HepG2 (cell line): ENCODE data around the gene RPUSD4. TPM values are rescaled to one million over a fixed set of nuclear protein-coding genes. Genes with fewer than 3 reads are reported as not detected.
A peak's percentile ranks its signal among the peaks of the same experiment; 100 is the strongest.

Experiments
- ATAC-seq: fragments of 200-7000 bp; cut with Tn5 transposase; 3 replicates; pipeline ENCODE4 v1.9.1; 2020; ENCODE audit warnings: mild to moderate bottlenecking, moderate library complexity
- BruUV-seq: library from RNA; stranded (reverse); fragments of 400-500 nt; replicated peaks from 2 replicates; lab custom pipeline; 2021; lab: Mats Ljungman, UMichigan
- CTCF ChIA-PET: fragments of 300-600 bp; formaldehyde crosslinking; extraction: SDS; loops from one replicate; lab custom pipeline; 2021; ENCODE audit warnings: low total read pairs, inconsistent platforms, low intra/inter-chr PET ratio; lab: Yijun Ruan, JAX
- POLR2A ChIA-PET: fragments of 350-600 bp; sonication (Branson Sonifier 250); formaldehyde crosslinking; loops from one replicate; lab custom pipeline; 2020; ENCODE audit warnings: antibody characterized with exemption, inconsistent platforms; lab: Yijun Ruan, JAX
- DNase-seq: peaks from one replicate; pipeline ENCODE4 v3.0.0-alpha.2; 2015; ENCODE audit warnings: low spot score
- FAIRE-seq: peaks from 3 replicates; lab custom pipeline; 2011; peaks lifted over from hg19 to GRCh38; lab: Jason Lieb, UNC
- H2AFZ ChIP-seq: one replicate; pipeline ENCODE4 v1.6.1; 2011; ENCODE audit warnings: low read length, inconsistent platforms
- H3K27ac ChIP-seq: fragments of 300-600 bp; 3 replicates; pipeline ENCODE4 v1.8.0; 2011; ENCODE audit warnings: mixed run types, mild to moderate bottlenecking, mixed read lengths, low read length, inconsistent platforms; ENCODE audit not compliant: insufficient read depth; ENCODE audit errors: extremely low read length
- H3K27me3 ChIP-seq, 2 experiments: fragments of 200-600 bp in 1 of 2; 2 replicates in 1 of 2; 3 replicates in 1 of 2; pipeline versions ENCODE4 v1.6.0 to v1.8.0; 2011; ENCODE audit warnings: low read length in 2 of 2, mild to moderate bottlenecking in 2 of 2, moderate library complexity in 2 of 2, inconsistent platforms in 1 of 2; ENCODE audit not compliant: insufficient read depth in 2 of 2, control insufficient read depth in 1 of 2
- H3K36me3 ChIP-seq, 2 experiments: fragments of 200-600 bp in 1 of 2; replicated peaks in 1 of 2; 2 replicates in 1 of 2; 3 replicates in 1 of 2; pipeline versions ENCODE4 v1.5.1 to v1.8.0; 2011; ENCODE audit warnings: low read length in 2 of 2, inconsistent platforms in 1 of 2; ENCODE audit not compliant: insufficient read depth in 2 of 2, control insufficient read depth in 1 of 2
- H3K4me1 ChIP-seq: 2 replicates; pipeline ENCODE4 v1.5.1; 2012; ENCODE audit warnings: low read length, inconsistent platforms; ENCODE audit not compliant: insufficient read depth
- H3K4me2 ChIP-seq: 2 replicates; pipeline ENCODE4 v1.6.0; 2011; ENCODE audit warnings: low read depth, low read length, inconsistent platforms
- H3K4me3 ChIP-seq, 3 experiments: fragments of 200-600 bp in 1 of 3; sonication (generic), shearing (Covaris generic) in 1 of 3; replicated peaks in 1 of 3; 2 replicates each; pipeline ENCODE4 v1.5.1; 2011 to 2016; ENCODE audit warnings: low read length in 3 of 3, inconsistent platforms in 2 of 3, low read depth in 2 of 3, mild to moderate bottlenecking in 2 of 3, control low read depth in 1 of 3, mixed read lengths in 1 of 3; ENCODE audit not compliant: insufficient read depth in 1 of 3
- H3K79me2 ChIP-seq: one replicate; pipeline ENCODE4 v1.6.1; 2011; ENCODE audit warnings: low read length, inconsistent platforms; ENCODE audit not compliant: insufficient read depth
- H3K9ac ChIP-seq: 2 replicates; pipeline ENCODE4 v1.6.0; 2011; ENCODE audit warnings: mild to moderate bottlenecking, low read depth, low read length, inconsistent platforms; ENCODE audit not compliant: insufficient read depth
- H3K9me3 ChIP-seq: 2 replicates; pipeline ENCODE4 v1.5.1; 2012; ENCODE audit warnings: mild to moderate bottlenecking, low read length
- H4K20me1 ChIP-seq: 2 replicates; pipeline ENCODE4 v1.6.0; 2011; ENCODE audit warnings: inconsistent platforms, mild to moderate bottlenecking, low read length, moderate library complexity; ENCODE audit not compliant: insufficient read depth
- ARID3A ChIP-seq: IDR thresholded peaks from 2 replicates; pipeline ENCODE4 v1.6.1; 2012; ENCODE audit warnings: low read depth, low read length, improper control_type of control experiment
- CTCF ChIP-seq: sonication (generic); formaldehyde crosslinking; IDR thresholded peaks from 2 replicates; pipeline ENCODE4 v1.5.0; 2020; ENCODE audit warnings: mild to moderate bottlenecking, missing genetic modification reagents, moderate library complexity
- ELK4 ChIP-seq: sonication (generic); formaldehyde crosslinking; IDR thresholded peaks from 2 replicates; pipeline ENCODE4 v1.9.0; 2021; ENCODE audit warnings: missing genetic modification reagents, borderline replicate concordance
- FOXK2 ChIP-seq: fragments of 450-650 bp; IDR thresholded peaks from 2 replicates; pipeline ENCODE4 v1.6.1; 2016
- GMEB1 ChIP-seq: sonication (generic); formaldehyde crosslinking; IDR thresholded peaks from 2 replicates; pipeline ENCODE4 v1.5.1; 2020; ENCODE audit warnings: missing genetic modification reagents, mild to moderate bottlenecking, borderline replicate concordance
- HBP1 ChIP-seq: IDR thresholded peaks from 2 replicates; pipeline ENCODE4 v1.6.1; 2016; ENCODE audit warnings: low read depth, control low read depth
- HMGA1 ChIP-seq: sonication (generic); formaldehyde crosslinking; conservative IDR thresholded peaks from 2 replicates; pipeline ENCODE4 v1.4.0; 2020; ENCODE audit warnings: missing genetic modification reagents
- KDM5A ChIP-seq: fragments of 200-600 bp; sonication (generic); IDR thresholded peaks from 2 replicates; pipeline ENCODE4 v1.7.0; 2018; ENCODE audit warnings: antibody characterized with exemption, mild to moderate bottlenecking, low read length, borderline replicate concordance
- NAIF1 ChIP-seq: sonication (generic); formaldehyde crosslinking; IDR thresholded peaks from 2 replicates; pipeline ENCODE4 v1.5.0; 2020; ENCODE audit warnings: mild to moderate bottlenecking, missing genetic modification reagents, borderline replicate concordance
- RAD21 ChIP-seq: fragments of 450-650 bp; formaldehyde crosslinking; IDR thresholded peaks from 2 replicates; pipeline ENCODE4 v1.5.0; 2020; ENCODE audit warnings: mild to moderate bottlenecking
- SIX4 ChIP-seq: sonication (generic); formaldehyde crosslinking; IDR thresholded peaks from 2 replicates; pipeline ENCODE4 v1.4.0; 2020; ENCODE audit warnings: missing genetic modification reagents
- SMC3 ChIP-seq: IDR thresholded peaks from 2 replicates; pipeline ENCODE4 v1.6.1; 2011; ENCODE audit warnings: low read length, improper control_type of control experiment
- SNAPC5 ChIP-seq: sonication (generic); formaldehyde crosslinking; IDR thresholded peaks from 2 replicates; pipeline ENCODE4 v1.8.1; 2023; ENCODE audit warnings: mild to moderate bottlenecking, missing genetic modification reagents, borderline replicate concordance
- SNRNP70 ChIP-seq: fragments of 200-400 bp; formaldehyde crosslinking; IDR thresholded peaks from 2 replicates; pipeline ENCODE4 v1.6.1; 2017; ENCODE audit warnings: mild to moderate bottlenecking, low read depth, low read length, moderate library complexity
- STAG1 ChIP-seq: sonication (generic); formaldehyde crosslinking; IDR thresholded peaks from 2 replicates; pipeline ENCODE4 v1.4.0; 2020; ENCODE audit warnings: missing genetic modification reagents
- ZKSCAN5 ChIP-seq: sonication (generic); formaldehyde crosslinking; IDR thresholded peaks from 2 replicates; pipeline ENCODE4 v1.5.1; 2020; ENCODE audit warnings: mild to moderate bottlenecking, missing genetic modification reagents
- ZNF607 ChIP-seq: sonication (generic); formaldehyde crosslinking; IDR thresholded peaks from 2 replicates; pipeline ENCODE4 v1.5.1; 2020; ENCODE audit warnings: missing genetic modification reagents, mild to moderate bottlenecking, borderline replicate concordance
- WGBS: methylation state at CpG from one replicate; pipeline ENCODE4 v1.1.6; 2017; ENCODE audit warnings: low lambda C conversion rate; 5-methylcytosine and 5-hydroxymethylcytosine counted together
- in situ Hi-C: cut with HindIII; loops from 2 replicates; pipeline ENCODE4 v1.10.0; 2017; ENCODE audit warnings: low pct_unique_long_range_greater_than_20kb; ENCODE audit not compliant: extremely low pct_ligation_motif_present
- intact Hi-C: fragments of 100-400 bp; cut with micrococcal nuclease; formaldehyde crosslinking; loops from one replicate; pipeline ENCODE4 v1.10.0; 2022; ENCODE audit not compliant: unreplicated experiment
- polyA plus RNA-seq, 8 experiments: library from polyadenylated mRNA; depleted of rRNA in 3 of 8; stranded (reverse) in 7 of 8; unstranded in 1 of 8; fragments of >200 nt; fragmentation: Illumina TruSeq in 4 of 8; extraction: Trizol in 4 of 8; gene quantifications; 2 replicates each; pipeline versions ENCODE4 v1.2.1 to v1.2.3, GENCODE V29; 2011 to 2016; ENCODE audit warnings: low read depth in 4 of 8, missing spikeins in 1 of 8, mixed read lengths in 1 of 8; ENCODE audit not compliant: insufficient read depth in 1 of 8
- total RNA-seq, 5 experiments: library from RNA; depleted of rRNA; stranded (reverse); fragments of >200 nt; fragmentation: Illumina TruSeq; extraction: Trizol; gene quantifications; 2 replicates each; pipeline ENCODE4 v1.2.3, GENCODE V29; 2016; ENCODE audit warnings: low read depth in 1 of 5

Gene RPUSD4
- total and polyA plus RNA-seq, 2 of the 13 experiments (the other 11 are each of a cell fraction or from before 2014, with no cell fraction given): 45.0 to 52.9 TPM

- peak; percentile 71 for FAIRE-seq
- CTCF ChIA-PET: interaction anchor here (0.8 to 2.6 kb wide), 4 partner anchors 252 to 320 kb away, joined by 3 to 24 read pairs (median 10); no protein-coding TSS in a partner anchor
- no TSS peak for BruUV-seq
- DNase-seq: peak; percentile 44
- no peaks in the 10 kb centered on the region for H3K79me2 ChIP-seq
- 46% methylated on average over 9 of the region's 9 CpGs for WGBS
- no peak overlapping the region for H3K4me3 ChIP-seq
- intact Hi-C loops (loop anchor here (1.0 kb wide), 2 partner anchors 252 to 271 kb away; no protein-coding TSS in a partner anchor), in situ Hi-C loops (loop anchor here (10.0 kb wide), 1 partner anchor 129 kb away; the partner anchor contains the start of gene CDON)
- no peak overlapping the region for H3K4me2 ChIP-seq
- no peak overlapping the region for H2AFZ ChIP-seq
- H3K36me3 ChIP-seq: peaks cover 13 to 48% of the 10 kb centered on the region in 2 experiments
- POLR2A ChIA-PET: interaction anchor here (0.8 to 2.2 kb wide), 5 partner anchors 17 to 291 kb away, joined by 3 to 7 read pairs (median 5); partner anchors contain the start of genes FAM118B, PUS3 and RPUSD4
- peaks cover 51% of the 10 kb centered on the region for H3K4me1 ChIP-seq
- H4K20me1 ChIP-seq: no peaks in the 10 kb centered on the region
- peak overlapping the region; percentile 52 for H3K27ac ChIP-seq
- no peak overlapping the region for H3K9ac ChIP-seq
- no peak for ATAC-seq
- H3K9me3 ChIP-seq: no peaks in the 10 kb centered on the region
- H3K27me3 ChIP-seq: no peaks in the 10 kb centered on the region
- no peak for TF ChIP-seq HBP1 (CRISPR knock-in tag)
- no peak for TF ChIP-seq HMGA1
- peak; percentile 88 for TF ChIP-seq SMC3
- TF ChIP-seq FOXK2: no peak
- TF ChIP-seq SIX4 (CRISPR knock-in tag): no peak
- TF ChIP-seq SNRNP70: no peak
- peak; percentile 79 for TF ChIP-seq CTCF (CRISPR knock-in tag)
- no peak for TF ChIP-seq NAIF1 (CRISPR knock-in tag)
- peak; percentile 58; the same call in 1 of the 2 replicates for TF ChIP-seq KDM5A
- peak; percentile 88 for TF ChIP-seq RAD21
- no peak for TF ChIP-seq ELK4 (CRISPR knock-in tag)
- TF ChIP-seq ZKSCAN5 (CRISPR knock-in tag): no peak
- no peak; the same call in 1 of the 2 replicates for TF ChIP-seq GMEB1 (CRISPR knock-in tag)
- peak; percentile 35; the same call in 1 of the 2 replicates for TF ChIP-seq ARID3A
- no peak for TF ChIP-seq ZNF607
- no peak for TF ChIP-seq SNAPC5 (CRISPR knock-in tag)
- TF ChIP-seq STAG1: peak; percentile 94
Measured at GRCh38 chr11:126194121-126194543, 17.3 kb downstream of the RPUSD4 start.
